IPS-11a (cell line): ENCODE results near the gene ZC3H11A.

Experiments
- H3K4me3 ChIP-seq: one replicate; pipeline ENCODE4 v1.5.1; 2013; ENCODE audit warnings: low read depth, low read length, control low read depth

ZC3H11A gene

GRCh38 chr1:203839081-203839480 is 43.7 kb downstream of the ZC3H11A start:
- no peak overlapping the region for H3K4me3 ChIP-seq

- no peak overlapping the region for H3K4me3 ChIP-seq
These were observed 44.9 kb downstream of the ZC3H11A start for GRCh38 chr1:203840208-203840808.

GRCh38 chr1:203842559-203842876 is 47.1 kb downstream of the ZC3H11A start:
- no peak overlapping the region for H3K4me3 ChIP-seq

GRCh38 chr1:203843435-203843834 is 48.0 kb downstream of the ZC3H11A start:
- no peak overlapping the region for H3K4me3 ChIP-seq
